Hematopoietic multipotent progenitor cell treated with erythropoietin and hydrocortisone succinate and interleukin-3 and kit ligand, for 6 days (in vitro differentiated cells): ENCODE data around the gene CASP6.

Experiments used
- DNase-seq: peaks from one replicate; pipeline ENCODE4 v3.0.0-alpha.2; 2015

Gene CASP6

DNA sequence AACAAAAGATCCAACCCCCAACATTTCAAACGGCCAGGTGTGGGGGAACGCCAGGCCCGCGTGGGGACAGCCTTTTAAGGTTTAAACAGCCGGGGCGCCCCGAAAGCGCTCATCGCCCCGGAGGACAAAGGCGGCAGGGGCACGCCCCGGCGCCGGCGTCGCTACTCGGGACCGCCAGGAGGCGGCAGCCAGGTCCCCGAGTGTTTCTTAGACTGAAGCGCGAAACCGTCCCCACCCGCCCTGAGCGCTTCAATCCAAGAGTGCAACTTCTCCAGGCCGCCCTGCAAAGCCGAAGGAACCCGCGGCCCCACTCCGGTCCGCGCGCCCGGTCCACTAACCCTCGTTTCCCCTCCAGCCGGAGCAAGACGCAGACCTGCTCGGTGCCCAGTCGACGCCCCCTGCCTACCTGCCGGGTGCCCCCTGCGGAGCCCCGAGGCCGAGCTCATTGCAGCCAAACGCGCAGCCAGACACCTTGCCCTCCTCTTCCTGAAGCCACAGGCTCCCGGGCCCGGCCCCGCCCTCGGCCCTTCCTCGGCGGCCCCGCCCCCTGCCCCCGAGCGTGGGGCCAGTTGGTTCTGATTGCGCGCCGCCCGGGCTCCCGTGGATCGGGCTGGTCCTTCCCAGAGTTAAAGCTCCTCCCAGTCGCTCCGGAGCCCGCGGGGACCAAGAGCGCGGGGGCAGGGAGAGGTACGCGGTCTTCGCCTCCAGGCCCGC is at the start of gene CASP6:
Gene CASP6 (minus strand): TSS at position 496 of the 714 bp plus-strand sequence. CDS start 50 bp downstream, at position 446.
- peak; percentile 93 for DNase-seq

GRCh38 chr4:109752525-109752924 is 49.3 kb upstream of the CASP6 start:
- peak; percentile 35 for DNase-seq

- DNase-seq, result no peak
These were observed 48.6 kb upstream of the CASP6 start for GRCh38 chr4:109751852-109752251.

- no peak for DNase-seq
These were observed 47.5 kb upstream of the CASP6 start for GRCh38 chr4:109750652-109751244.

DNA sequence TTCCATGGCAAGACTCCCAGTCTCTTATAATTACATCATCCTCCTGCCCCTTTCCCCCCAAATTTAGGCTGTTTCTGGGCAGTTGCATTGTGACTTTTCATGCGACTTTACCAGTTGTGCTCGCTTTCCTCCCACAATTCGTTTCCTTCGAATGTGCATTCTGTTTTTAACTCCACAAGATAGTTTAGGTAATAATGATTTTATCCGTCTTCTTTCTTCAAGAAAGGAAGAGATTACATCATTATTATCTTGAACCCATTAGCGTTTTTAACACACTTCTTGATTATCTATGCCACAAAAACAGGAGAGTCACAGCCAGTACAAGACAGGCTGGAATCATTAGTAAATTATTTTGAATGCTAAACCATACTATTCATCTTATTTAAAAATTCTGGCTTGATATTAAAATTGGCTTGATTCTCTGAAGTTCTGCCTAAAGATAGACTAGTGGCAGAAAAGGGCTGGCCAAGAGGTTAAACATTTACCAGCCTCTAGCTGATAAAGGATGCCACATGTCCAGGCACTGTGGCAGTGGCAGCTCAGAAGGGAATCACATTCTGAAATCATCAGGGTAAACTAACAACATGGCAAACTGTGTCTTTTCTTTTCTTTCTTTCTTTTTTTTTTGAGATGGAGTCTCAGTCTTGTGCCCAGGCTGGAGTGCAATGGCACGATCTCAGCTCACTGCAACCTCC is 46.3 kb upstream of the CASP6 start:
- no peak for DNase-seq

GRCh38 chr4:109748114-109748513 is 44.9 kb upstream of the CASP6 start:
- no peak for DNase-seq

GRCh38 chr4:109746728-109747127 is 43.5 kb upstream of the CASP6 start:
- DNase-seq, result no peak

GRCh38 chr4:109745830-109746229 is 42.6 kb upstream of the CASP6 start:
- DNase-seq, result no peak

DNA sequence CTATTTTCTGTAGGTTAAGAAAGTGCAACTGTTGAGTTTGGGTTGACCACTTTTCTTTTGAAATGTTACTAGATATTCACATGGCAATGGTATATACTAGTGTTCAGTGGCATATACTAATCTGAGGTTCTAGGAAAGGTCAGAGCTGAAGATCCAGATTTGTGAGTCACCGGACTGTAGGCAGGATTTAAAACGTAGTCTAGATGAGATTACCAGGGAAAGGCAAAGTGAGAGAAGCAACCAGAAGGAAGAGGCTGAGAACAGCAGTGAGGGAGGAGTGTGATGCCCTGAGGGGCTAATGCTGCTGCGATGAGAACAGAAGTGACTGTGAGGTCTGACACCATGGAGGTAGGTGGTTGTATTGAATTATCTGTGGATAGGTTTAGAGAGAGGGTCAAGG is 36.3 kb upstream of the CASP6 start:
- DNase-seq, result no peak

- no peak for DNase-seq
These were observed 35.0 kb upstream of the CASP6 start for GRCh38 chr4:109738104-109738872.

- DNase-seq, result peak; percentile 11
These were observed 32.5 kb upstream of the CASP6 start for GRCh38 chr4:109735566-109736365.

GRCh38 chr4:109733728-109734127 is 30.5 kb upstream of the CASP6 start:
- DNase-seq, result no peak

DNA sequence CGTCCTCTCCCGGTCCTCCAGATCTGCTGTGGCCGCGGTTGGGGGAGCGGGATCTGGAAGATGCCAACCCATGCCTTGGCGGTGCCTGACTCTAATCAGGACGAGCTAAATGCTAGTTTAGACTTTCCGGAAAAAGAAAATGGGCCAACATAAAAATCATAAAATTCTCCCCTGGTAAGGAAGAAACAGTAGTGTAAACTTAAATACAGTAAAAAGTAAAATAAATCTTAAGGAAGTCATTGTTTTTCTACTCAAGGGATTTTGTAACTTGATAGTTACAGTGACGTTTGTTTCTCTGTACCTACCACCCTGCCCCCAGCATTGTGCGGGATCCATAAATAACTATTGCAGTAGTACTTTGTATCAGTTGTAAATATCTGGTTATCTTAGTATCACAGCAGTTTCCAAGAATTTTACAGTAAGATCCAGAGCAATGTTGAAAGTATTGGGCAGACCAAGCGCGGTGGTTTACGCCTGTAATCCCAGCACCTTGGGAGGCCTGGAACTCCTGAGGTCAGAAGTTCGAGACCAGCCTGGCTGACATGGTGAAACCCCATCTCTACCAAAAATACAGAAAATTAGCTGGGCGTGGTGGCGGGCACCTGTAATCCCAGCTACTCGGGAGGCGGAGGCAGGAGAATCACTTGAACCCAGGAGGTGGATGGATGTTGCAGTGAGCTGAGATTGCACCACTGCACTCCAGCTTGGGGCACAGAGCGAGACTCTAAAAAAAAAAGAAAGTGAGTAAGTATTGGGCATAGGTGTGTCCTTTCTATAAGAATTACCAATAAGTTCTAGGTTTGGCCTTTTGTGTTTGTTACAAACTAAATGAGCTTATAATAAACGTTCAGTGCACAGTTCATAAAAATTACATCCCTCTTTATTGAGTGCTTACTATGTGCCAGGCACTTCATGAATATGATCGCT is 27.6 kb upstream of the CASP6 start:
- DNase-seq, result peak; percentile 26

DNA sequence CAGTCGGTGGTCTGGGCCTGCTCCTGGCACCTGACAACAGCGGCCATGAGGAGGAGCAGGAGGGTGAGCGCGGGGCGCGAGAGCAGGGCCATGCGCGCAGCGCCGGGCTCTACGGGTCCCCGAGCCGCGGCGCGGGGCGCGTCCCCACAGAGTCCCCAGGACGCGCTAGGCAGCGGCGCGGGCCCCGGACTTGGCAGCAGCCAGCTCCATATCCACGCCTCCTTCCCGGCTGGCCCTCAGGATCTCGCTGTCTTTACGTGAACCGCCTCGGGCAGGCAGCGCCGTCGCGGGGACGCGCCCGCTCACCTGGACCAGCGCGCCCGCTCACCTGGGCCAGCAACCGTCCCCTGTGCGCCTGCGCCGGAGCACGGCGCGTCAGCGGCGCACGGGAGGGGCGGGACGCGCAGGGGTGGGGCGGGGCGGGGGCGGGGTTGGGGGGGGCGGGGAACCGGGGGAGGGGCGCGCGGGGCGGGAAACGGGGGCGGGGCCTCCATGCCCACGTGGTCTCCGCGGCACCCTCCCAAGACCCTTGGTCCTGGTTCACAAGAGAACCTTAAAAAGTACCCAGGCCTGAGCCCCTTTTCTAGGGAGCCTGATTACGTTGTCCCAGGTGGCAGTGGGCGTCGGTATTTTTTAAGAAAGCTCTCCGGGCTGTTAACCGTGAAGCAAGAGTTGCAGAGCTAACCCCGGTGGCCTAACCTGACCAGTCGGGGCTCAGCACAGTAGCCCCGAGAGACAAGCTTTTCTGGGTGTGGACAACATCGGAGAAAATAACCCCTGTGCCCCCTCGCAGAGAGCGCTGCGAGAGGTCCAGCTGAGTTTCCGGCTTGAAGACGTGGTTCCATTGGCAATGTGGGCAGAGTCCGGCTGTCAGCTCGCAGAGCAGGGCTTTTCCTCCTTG is 26.7 kb upstream of the CASP6 start, which contains the start of gene PLA2G12A:
Gene PLA2G12A (minus strand): TSS at position 353 of the 901 bp plus-strand sequence. CDS start 261 bp downstream, at position 92.
- DNase-seq, result peak; percentile 77

GRCh38 chr4:109729117-109729717 is 26.0 kb upstream of the CASP6 start:
- DNase-seq, result peak; percentile 53

DNA sequence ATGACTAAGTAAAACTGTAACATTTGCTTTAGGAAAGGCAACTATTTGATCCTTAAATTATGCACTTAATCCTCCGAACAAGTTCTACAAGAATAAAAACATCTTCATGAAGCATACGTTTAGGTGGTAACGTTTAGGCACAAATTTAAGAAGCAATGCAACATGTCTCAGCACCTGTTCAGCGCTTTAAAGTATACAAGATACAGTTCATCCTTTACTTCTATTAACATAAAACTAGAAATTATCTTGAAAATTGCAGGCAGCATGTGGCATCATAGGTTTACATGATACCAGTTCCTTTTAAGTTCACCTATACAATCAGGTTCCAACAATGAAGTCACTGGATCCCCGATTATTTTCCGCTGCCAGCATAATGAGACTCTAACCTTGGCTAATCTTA is 25.1 kb upstream of the CASP6 start:
- peak; percentile 12 for DNase-seq

GRCh38 chr4:109723110-109723509 is 19.9 kb upstream of the CASP6 start:
- DNase-seq, result no peak

DNA sequence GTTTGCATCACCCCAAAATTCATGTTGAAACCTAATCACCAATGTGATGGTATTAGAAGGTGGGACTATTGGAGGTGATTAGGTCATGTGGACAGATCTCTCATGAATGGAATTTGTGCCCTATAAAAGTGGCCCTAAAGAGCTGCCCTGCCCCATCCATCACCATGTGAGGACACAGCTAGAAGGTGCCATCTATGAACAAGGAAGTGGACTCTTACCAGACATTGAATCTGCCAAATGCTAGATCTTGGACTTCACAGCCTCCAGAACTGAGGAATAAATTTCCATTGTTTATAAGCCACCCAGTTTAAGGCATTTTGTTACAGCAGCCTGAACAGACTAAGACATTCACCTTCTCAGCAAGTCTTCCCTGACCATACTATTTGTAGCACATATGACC is 19.1 kb upstream of the CASP6 start:
- no peak for DNase-seq

DNA sequence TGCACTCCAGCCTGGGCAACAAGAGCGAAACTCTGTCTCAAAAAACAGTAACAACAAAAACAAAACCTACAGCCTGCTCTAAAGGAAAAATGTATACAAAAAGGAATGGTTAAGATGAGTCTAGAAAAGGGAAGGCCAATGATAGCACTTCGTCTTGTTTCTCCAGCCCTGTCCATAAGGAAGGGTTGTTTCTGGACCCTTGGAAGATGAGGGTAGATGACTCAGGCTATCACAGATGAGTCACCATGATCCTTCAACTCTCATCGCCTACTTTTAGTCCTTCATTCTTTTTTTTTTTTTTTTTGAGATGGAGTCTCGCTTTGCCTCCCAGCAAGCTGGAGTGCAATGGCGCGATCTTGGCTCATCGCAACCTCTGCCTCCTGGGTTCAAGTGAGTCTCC is 17.8 kb upstream of the CASP6 start:
- DNase-seq, result no peak

GRCh38 chr4:109719604-109720003 is 16.4 kb upstream of the CASP6 start:
- no peak for DNase-seq
